ENCODE results near the gene NUDCD3.

Gene NUDCD3

DNA sequence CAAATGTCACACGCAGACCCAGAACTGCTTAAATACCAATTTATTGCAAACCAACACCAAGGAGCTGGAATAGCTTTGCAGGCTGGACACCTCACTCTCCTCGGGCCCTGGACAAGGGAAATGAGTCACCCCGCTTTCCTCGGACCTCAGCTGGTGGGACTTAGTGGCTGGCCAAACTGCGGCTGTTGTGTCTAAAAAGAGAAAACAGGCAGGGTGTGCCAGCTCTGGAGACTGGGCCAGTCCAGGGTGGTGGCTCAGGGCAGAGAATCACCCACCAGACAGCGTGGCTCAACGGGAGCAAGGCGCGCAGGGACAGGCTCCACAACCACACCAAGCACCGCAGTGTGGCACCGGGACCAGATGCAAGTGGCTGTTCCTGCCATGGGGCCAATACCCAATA lies 106.9 kb downstream of the NUDCD3 start:
- no peak for DNase-seq (ENCODE audit: low read depth in 2 of 2)

DNA sequence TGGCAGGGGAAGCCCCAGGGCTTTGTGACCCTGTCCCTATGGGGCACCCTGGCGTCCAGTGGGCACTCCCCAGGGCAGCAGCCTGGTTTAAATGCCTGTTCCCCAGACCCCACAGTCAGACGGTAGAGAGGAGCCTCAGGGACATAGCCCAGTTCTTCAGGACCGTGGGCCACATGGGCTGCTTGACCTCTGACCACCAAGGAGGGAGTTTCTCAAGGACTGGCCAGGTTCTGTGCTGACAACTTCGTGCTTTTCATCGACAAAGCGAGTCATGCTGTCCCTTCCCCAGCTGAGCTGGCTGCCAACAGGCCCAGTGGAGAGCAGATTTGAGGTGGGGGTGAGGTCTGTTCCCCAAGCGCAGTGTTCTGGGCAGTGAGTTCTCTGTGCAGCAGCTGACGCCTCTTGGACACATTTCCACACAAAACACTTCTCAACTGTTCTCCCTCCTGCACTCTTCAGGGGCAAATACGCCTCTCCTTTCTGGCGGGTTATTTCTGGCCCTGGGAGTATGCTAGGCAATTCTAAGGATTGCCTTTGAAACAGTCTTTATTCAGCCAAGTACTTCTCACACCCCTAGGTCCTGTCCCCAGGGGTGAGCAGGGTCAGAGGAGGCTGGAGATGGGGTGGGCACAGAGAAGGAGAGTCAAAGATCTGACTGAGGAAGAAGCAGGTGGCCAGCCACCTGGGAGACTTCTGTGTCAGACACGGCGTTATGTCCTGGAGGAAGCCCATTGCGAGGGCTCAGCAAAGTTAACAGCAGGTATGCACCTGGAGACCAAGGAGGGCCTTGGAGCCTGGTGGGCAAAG lies 107.8 kb downstream of the NUDCD3 start:
- DNase-seq (ENCODE audit: low read depth in 2 of 2), result no peak

DNA sequence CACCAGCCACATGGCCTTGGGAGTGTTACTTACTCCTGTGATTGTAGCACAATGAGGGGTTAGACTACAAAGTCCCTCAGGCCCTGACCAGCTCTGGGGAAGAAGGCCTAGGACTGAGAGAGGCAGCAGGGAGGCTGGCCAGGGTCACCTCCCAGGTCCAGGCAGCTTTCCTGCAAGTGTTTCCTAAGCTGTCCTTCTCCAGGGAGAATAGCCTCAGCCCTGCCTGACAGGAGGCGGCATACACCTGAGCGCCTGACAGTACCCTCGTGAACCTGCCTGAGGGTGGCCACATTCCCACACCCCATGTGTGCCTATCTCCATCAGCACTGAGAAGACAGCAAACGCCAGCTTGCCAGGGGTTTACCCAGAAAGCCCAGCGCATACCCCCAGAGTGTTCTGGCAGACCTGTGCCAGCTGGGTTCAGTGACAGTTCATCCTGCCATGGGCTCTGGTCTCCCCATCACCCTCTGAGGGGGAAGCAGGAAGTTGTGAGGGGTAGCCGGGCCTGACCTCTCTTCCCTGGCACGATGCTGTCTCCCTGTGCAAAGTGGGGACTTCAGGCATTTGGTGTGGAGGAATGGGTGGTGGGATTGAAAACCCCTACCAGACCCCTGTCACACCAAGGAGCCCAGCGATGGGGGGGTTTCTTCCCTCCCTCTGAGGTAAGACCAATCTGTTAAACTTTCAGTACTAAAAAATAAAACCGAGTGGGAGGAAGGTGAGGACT lies 108.8 kb downstream of the NUDCD3 start:
- DNase-seq (ENCODE audit: low read depth in 2 of 2), result no peak

DNA sequence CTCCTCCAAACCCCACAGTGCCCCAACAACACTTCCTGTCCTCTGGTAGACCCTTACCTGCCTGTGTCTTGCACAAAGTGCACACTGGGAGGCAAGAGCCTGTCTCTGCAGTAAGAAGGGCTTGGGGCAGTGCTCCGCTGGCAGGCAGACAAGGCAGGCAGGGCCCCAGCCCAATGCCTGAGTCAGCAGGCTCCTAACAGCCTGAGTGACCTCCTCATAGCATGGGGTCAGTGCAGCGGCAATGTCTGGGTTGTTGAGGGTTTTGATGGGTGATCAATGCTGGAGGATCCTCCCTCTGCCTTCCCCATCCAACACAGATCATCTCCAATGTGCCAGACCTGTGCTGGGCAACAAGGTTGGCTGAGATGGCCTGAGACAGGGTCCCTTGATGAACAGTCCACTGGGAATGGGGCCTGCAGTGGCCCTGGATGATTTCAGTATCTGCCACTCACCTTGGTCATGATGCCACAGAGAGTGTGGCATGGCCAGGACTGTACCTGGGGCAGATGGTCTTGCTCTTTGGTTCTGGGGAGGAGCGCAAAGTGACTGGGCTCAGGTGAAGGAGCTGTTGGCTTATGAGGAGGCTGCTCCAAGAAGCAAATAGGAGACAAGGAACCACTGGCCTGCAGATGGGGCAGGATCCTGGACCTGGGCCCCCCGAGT lies 109.5 kb downstream of the NUDCD3 start:
- no peak for DNase-seq (ENCODE audit: low read depth in 2 of 2)

DNA sequence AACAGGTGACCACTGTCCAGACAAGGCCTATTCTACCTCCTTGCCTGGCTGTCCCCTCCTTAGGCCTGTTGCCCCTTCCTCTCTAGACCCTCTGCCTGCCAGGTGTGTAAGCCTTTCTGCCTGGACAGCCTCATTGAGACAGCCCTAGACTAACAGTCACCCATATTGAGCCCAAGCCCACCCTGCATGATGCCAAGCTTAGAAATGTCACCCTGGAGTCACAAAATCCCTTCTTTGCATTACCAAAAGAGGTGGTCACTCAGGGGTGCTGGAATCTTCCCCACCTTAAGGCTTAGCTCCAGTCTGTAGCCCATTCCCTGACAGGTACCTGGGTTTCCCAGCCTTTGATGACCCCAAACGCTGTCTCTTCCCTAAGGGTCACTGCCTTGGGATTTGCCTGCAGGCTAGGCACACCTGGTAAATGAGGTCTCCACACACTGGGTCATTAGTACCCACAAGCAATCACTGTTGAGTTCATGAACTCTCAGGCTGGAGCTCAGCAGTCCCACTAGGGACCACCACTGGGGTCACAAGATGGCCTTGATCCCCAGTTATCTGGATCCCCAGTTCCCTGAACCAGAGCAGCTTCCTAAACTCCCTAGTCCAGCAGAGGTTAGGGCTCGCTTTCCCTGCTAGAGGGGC lies 110.1 kb downstream of the NUDCD3 start:
- DNase-seq (ENCODE audit: low read depth in 2 of 2), result no peak

DNA sequence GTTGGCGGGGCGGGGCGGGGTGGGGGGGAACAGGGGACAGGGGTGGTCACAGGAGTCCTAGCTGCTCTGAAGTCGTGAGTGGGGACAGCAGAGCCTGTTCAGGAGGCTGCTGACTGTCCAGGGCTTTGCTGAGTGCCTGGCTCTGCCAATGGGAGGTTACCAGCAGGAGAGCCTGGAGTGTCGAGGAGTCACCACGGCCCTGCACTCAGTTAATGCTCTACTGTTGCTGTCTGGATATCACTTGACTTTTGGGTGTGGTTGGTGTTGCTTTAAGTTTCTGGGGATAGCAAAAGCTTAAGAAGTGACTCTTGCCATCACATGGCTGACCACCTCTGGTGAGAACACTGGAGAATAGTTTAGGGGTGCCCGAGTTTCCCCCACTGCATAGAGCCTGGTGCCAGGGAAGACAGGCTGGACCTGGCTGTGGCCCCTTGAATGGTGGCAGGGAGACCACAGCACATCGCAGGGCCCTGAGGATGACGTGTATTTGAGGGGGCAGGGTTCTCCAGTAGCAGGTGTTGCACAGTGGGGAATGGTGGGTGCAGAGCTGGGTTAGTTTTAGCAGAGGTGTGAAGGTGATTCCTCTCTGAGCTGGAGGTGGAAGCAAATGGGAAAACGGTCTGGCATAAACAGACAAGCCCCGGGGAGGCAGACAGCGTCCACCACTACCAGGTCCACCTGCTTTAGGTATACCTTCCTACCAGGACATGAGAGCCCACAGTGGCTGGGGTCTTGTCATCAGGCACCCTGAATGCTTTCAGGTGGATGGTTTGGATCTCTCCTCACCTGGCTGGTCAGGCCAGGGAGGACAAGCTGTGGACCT lies 110.9 kb downstream of the NUDCD3 start:
- no peak for DNase-seq (ENCODE audit: low read depth in 2 of 2)

DNA sequence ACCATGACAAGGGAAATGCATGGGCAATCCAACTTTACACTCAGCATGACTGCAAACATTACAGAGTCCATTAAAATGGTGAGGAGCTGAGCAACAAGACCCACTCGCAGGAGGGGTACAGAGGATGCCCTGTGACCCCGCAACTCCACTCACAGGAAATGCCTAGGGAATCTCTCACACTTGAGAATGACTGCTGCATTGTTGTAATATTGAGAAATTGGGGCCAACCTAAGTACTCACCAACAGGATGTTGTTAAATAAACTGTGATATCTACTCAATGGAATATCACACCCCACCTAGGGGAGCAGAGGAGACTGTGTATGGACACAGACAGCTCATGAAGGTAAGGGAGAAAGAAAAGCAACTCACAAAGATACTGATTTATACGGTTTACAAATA lies 111.7 kb downstream of the NUDCD3 start:
- DNase-seq (ENCODE audit: low read depth in 2 of 2), result no peak

DNA sequence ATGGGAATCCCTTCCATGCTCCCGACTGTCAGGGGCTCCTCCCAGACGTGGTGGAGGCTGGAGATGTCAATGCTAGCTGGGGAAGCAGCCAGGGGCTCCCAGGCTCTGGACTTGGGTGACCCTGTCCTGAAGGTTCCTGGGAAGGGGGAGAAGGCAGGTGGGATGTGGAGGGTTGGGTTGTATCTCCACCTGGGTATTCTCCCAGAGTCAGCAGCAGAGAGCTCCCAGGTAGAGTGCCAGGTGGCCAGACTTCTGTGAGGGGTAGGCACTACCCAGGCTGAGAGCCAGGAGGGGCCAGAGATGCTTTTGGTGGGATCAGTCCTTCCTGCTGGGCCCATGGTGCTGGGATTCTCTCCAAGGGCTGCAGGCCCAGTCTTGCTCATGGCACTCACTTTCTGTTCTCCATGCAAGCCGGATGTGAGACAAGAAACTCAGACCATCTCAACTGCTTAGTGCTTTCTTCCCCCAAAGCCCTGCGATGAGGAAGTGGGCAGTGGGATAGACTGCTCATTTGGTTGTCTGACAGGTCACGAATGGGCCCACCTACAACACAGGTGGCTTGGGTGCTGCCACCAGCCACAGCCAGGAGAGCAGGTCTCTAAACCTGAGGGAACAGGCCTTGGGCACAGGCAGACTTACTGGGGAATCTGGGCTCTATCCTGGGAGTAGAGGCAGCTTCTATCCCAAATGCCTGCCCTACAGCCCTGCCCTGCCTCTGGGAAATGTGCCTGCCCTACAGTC lies 112.6 kb downstream of the NUDCD3 start:
- DNase-seq (ENCODE audit: low read depth in 2 of 2), result no peak

DNA sequence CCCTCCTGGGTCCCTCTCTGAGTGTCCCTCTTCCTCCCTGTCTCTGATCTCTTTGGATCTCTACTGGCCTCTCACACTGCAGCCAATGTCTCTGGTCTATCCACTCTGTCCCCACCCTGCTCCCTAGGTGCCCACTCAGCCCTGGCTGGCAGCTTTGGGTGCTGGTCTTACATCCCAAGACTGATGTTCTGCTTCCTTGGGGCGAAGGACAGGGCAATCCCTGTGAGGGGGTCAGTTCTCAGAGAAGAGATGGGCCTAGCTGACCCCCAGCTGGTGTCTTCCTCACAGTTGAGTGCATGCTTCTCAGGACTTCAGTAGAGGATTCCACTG lies 113.4 kb downstream of the NUDCD3 start:
- no peak for DNase-seq (ENCODE audit: low read depth in 2 of 2)

DNA sequence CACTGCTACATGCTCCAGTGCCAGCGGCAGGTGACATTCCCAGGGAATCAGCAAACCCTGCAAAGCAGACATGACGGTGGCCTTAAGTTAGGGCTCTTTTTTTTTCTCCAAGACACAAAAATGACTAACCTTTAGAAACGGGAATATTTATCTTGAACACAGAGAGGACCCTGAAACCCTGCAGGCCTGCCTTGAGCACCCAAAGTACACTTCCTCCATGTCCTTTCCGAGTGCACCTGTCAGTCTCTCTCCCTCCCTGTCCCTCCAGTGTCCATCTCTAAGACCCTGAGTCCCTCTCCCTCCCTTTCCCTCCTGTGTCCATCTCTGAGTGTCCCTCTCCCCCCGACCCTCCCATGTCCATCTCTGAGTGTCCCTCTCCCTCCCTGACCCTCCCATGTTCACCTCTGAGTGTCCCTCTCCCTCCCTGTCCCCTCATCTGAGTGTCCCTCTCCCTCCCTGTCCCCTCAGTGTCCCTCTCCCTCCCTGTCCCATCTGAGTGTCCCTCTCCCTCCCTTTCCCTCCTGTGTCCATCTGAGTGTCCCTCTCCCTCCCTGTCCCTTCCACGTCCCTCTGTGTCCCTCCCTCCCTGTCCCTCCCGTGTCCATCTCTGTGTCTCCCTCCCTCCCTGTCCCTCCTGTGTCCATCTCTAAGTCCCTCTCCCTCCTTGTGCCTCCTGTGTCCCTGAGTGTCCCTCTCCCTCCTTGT lies 113.9 kb downstream of the NUDCD3 start:
- no peak for DNase-seq (ENCODE audit: low read depth in 2 of 2)

DNA sequence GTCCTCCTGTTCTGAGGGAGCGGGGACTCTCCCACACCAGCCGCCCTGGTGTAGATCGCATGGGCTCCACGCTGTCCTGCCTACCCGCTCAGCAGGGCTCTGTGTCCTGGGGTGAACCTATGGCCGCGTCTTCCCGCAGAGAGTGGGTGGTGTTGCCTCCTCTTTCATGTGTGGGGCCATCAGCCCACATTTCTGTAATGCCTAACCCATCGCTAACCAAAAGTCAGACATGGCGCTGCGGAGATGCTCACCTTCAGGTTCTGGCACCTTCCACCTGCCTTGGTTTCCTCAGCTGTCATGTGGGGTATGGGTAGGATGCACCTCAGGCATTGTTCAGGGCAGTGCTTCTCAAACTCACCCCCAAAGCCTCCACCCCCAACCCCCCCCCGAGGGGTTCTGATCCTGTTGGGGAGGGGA lies 114.5 kb downstream of the NUDCD3 start:
- DNase-seq (ENCODE audit: low read depth in 2 of 2), result no peak

DNA sequence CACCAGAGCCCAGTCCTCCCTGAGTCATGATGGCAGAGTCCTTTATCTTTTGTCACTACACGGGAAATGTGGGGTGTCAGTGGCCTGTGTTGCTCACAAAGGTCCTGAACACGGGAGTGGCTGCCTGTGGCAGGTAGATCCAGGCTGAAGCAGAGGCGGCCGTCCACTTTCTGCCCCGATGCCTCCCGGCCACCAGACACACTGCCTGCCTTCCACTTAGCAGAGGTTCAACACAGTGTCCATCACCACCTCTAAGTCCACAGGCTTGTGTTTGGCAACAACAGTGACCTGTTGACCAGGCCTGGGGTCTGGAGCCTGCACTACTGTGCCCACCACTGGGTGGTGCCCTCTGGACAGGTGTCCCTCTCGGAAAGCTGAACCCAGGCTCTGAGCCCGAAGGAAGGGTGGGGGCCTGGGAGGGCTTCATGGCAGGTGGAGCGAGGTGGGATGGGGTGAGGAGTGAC lies 115.2 kb downstream of the NUDCD3 start:
- no peak for DNase-seq (ENCODE audit: low read depth in 2 of 2)

DNA sequence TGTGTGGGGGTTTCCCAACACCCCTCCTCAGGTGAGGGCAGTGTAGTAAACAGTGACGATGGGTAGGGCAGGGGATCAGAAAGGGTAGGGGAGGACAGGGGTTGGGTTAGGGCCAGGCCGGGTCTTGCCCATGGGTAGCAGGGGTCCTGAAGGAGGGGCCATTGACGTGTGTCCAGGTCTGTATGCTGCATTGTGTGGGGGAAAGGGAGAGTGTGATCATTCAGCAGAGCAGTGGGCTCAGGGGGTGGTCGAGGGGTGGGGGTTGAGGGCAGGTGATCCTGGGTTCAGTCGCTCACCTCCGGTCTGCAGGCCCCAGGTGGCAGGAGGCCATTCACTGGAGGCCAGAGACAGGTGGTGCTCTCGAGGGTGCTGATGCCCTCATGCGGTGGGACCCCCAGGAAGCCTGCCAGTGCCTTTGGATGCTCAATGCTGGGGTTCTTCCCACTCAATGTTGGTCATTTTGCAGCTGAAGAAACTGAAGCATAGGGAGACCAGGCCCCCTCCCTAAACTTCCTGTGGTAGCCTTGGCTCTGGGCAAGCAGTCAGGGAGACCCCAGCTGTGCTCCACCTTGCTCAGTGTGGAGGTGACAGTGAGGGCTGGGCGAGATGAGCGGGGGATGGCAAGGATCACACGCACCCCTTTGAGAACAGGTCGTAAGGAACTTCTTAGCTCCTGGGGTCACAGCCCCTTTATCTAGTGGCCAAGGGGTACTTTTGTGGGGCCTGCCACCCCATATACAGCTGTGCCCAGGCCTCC lies 116.3 kb downstream of the NUDCD3 start:
- DNase-seq (ENCODE audit: low read depth in 2 of 2), result no peak

DNA sequence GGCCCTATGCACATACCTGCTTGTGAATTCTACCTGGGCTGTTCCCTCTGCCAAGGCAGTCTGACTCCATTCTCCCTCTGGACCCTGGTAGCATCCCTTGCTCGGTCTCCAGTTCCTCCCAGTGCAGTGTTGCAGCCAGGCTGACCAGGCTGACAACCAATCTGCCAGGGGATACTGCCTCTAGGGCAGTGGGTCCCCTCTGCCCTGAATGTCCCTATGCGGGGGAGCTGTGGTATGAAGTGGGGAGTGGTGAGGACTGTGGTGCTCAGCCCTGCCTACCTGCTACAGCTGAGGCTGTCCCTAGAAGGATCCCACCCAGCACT lies 117.1 kb downstream of the NUDCD3 start:
- DNase-seq (ENCODE audit: low read depth in 2 of 2), result no peak

DNA sequence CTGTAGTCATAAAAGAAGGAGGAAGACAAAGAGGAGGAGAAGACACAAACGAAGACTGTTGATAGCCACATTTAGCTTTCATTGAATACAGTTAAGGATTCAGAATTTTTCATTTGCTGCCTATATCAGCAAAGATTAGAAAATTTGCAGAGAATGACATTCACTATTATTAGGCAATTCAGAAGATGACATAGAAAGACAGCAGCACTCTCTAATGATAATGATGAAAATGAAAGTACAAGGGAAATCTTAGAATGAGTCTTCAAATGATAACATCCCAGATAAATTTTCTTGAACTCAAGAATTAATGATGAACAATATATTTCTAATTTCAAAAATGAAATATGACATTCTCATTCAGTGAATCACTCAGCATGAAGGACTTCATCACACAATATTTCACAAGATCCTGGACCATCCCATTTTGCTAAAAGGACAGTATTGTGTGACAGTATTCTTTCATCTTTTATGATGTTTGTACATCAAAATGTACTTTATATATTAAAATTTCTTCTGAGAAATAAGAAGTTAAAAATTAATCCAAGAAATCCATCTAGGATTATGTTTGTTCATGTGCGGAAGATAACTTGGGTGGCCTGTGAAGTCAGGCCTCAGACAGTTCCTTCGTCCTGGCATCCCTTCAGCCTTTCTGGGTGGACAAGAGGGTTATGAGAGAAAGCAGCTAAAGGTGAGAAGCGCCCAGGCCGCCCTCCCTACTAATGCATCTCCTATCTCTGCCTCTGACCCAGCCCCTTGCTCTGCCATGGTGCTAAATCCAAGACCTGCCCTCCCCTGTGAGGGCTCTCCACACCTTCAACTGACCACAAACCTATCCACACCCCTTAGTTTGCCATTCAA lies 117.7 kb downstream of the NUDCD3 start:
- no peak for DNase-seq (ENCODE audit: low read depth in 2 of 2)

DNA sequence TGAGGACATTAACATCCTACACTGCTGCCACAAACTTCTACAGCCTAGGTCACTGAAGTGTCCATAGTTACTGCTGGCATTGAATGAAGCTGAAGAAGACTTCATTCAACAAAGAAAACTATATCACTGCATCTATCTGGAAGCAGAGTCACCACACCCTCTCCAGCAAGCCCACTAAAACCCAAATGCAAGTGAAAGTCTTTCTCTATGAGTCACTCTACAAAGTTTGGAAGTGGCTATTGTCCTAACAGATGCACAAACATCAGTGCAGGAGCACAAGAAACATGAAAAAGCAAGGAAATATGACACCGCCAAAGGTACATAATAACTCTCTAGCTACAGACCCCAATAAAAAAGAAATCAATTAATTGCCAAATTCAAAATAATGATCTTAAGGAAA lies 121.6 kb downstream of the NUDCD3 start:
- no peak for DNase-seq (ENCODE audit: low read depth in 2 of 2)

DNA sequence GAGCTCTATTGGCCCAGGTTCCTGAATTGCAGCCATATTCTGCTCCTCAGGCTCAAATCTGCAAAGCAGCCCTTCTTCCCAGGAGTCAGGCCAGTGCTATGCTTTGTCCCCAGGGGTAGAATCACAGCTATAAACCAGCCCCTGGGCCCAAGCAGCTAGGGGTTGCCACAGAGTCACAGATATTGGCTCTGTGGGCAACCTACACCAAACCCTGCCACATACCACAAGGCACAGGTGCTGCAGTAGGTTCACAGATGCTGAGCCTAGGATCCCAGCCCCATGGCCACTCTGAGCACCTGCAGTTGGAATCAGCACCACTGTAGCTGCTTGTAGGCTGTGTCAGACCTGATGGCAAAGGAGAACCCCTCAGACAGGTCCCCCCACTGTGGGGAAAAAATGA lies 122.0 kb downstream of the NUDCD3 start:
- no peak for DNase-seq (ENCODE audit: low read depth in 2 of 2)

DNA sequence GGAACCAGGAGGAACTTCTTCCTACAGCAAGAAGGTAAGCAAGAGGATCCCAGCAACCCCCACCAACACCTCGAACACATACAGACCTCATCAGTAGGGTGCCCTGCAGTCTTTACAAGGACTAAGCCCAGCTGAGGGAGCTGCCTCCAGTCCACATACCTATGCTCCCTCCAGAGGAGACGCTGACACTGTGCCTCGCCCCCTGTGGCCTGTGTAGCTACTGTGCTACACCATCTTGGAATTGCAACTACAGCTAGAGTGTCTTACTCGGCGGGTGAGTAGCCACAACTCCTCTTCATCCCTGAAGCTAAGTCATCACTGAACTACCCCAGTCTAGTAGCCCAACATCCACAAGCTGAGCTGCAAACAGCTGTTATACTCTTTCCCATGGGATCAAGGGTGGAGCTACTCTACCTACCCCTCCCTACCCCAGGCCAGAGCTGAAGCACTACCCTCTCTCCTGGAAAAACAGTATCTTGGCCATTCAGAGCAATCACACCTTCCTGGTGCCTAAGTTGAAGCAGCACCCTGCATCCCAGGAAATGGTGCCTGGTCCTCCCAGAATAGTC lies 122.9 kb downstream of the NUDCD3 start:
- no peak for DNase-seq (ENCODE audit: low read depth in 2 of 2)

Measured in stimulated activated CD8-positive, alpha-beta memory T cell treated with anti-CD3 and anti-CD28 coated beads, Interleukin-7, amount 100 ng/mL, for 1 hour (primary cell).